HL-60 (cell line): Measurements from ENCODE around the gene MRGPRG.

Experiments used
- DNase-seq, 2 experiments: peaks; one replicate each; pipeline ENCODE4 v3.0.0-alpha.2; 2010 to 2020; ENCODE audit warnings: low read depth in 1 of 2, low spot score in 1 of 2
- H3K27ac ChIP-seq: fragments of 250-450 bp; sonication (Bioruptor Pico); replicated peaks from 2 replicates; pipeline ENCODE4 v1.5.1; 2020; ENCODE audit warnings: mild to moderate bottlenecking, moderate library complexity
- H3K27me3 ChIP-seq: fragments of 250-450 bp; sonication (Bioruptor Pico); 2 replicates; pipeline ENCODE4 v1.5.1; 2021; ENCODE audit warnings: mild to moderate bottlenecking, moderate library complexity; ENCODE audit not compliant: insufficient read depth, poor library complexity, severe bottlenecking
- H3K4me3 ChIP-seq: replicated peaks from 2 replicates; pipeline ENCODE4 v1.5.1; 2011; ENCODE audit warnings: mild to moderate bottlenecking, control low read depth, low read length; ENCODE audit not compliant: insufficient read depth
- GABPA ChIP-seq: IDR thresholded peaks from 2 replicates; pipeline ENCODE4 v1.6.1; 2012; ENCODE audit warnings: low read depth
- POLR2AphosphoS5 ChIP-seq: IDR thresholded peaks from 2 replicates; pipeline ENCODE4 v1.6.1; 2012; ENCODE audit warnings: low read depth
- SPI1 ChIP-seq: IDR thresholded peaks from 2 replicates; pipeline ENCODE4 v1.6.1; 2012; ENCODE audit warnings: low read depth, mild to moderate bottlenecking, borderline replicate concordance
- TF ChIP-seq, protein P1 (sequence below): IDR thresholded peaks from 2 replicates; pipeline ENCODE4 v1.6.1; 2012; ENCODE audit warnings: low read depth; ENCODE audit not compliant: insufficient replicate concordance
- TF ChIP-seq, protein P2 (sequence below): IDR thresholded peaks from one replicate; pipeline ENCODE4 v1.5.1; 2011; ENCODE audit warnings: low read length, control low read depth, inconsistent platforms; ENCODE audit not compliant: insufficient read depth

The MRGPRG gene

DNA sequence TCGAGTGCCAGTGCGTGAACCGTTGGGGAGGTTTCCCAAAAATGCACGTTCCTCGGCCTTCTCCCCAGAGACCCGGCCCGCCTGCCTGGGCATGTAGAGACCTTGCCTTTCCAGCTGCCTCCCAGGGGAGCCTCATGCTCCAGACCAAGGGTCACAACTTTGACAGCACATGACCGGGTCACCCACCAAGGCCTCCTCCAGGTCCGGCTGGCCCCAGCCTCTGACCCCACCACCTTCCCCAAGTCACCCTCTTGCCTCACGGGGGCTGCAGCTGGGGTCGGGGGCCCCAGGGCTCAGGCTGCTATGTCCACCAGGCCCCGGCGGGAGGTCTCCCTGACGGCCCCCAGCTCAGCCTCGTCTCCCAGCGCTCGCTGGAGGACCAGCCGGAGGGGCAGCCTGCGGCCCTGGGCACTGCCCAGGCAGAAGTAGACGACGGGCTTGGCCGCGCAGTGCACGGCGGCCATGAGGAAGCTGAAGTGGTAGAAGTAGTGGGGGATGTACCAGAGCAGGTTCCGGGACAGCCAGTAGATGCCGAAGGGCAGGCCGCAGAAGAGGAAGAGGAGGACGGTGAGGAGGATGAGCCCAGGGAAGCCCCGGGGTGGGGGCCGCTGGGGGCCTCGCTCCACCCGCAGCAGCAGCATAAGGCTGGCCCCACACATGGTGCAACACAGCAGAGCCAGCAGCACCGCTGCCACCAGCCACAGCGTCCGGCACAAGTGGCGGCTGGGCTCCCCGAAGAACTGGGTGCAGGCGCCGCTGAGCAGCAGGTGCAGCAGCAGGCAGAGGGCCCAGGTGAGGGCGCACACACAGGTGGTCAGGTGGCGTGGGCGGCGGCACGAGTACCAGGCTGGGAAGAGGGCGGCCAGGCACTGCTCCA is 9.2 kb upstream of the MRGPRG start:
- peaks cover 5% of the 10 kb centered on the region for H3K27me3 ChIP-seq
- peak overlapping the region; percentile 66 for H3K27ac ChIP-seq
- DNase-seq = peak; percentile 89 to 95
- peak overlapping the region; percentile 19 for H3K4me3 ChIP-seq
- TF ChIP-seq, protein P1, sequence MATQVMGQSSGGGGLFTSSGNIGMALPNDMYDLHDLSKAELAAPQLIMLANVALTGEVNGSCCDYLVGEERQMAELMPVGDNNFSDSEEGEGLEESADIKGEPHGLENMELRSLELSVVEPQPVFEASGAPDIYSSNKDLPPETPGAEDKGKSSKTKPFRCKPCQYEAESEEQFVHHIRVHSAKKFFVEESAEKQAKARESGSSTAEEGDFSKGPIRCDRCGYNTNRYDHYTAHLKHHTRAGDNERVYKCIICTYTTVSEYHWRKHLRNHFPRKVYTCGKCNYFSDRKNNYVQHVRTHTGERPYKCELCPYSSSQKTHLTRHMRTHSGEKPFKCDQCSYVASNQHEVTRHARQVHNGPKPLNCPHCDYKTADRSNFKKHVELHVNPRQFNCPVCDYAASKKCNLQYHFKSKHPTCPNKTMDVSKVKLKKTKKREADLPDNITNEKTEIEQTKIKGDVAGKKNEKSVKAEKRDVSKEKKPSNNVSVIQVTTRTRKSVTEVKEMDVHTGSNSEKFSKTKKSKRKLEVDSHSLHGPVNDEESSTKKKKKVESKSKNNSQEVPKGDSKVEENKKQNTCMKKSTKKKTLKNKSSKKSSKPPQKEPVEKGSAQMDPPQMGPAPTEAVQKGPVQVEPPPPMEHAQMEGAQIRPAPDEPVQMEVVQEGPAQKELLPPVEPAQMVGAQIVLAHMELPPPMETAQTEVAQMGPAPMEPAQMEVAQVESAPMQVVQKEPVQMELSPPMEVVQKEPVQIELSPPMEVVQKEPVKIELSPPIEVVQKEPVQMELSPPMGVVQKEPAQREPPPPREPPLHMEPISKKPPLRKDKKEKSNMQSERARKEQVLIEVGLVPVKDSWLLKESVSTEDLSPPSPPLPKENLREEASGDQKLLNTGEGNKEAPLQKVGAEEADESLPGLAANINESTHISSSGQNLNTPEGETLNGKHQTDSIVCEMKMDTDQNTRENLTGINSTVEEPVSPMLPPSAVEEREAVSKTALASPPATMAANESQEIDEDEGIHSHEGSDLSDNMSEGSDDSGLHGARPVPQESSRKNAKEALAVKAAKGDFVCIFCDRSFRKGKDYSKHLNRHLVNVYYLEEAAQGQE = no peak
- TF ChIP-seq SPI1 = peak; percentile 89
- TF ChIP-seq POLR2AphosphoS5 = peak; percentile 87
- TF ChIP-seq, protein P2, sequence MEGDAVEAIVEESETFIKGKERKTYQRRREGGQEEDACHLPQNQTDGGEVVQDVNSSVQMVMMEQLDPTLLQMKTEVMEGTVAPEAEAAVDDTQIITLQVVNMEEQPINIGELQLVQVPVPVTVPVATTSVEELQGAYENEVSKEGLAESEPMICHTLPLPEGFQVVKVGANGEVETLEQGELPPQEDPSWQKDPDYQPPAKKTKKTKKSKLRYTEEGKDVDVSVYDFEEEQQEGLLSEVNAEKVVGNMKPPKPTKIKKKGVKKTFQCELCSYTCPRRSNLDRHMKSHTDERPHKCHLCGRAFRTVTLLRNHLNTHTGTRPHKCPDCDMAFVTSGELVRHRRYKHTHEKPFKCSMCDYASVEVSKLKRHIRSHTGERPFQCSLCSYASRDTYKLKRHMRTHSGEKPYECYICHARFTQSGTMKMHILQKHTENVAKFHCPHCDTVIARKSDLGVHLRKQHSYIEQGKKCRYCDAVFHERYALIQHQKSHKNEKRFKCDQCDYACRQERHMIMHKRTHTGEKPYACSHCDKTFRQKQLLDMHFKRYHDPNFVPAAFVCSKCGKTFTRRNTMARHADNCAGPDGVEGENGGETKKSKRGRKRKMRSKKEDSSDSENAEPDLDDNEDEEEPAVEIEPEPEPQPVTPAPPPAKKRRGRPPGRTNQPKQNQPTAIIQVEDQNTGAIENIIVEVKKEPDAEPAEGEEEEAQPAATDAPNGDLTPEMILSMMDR = no peak
- TF ChIP-seq GABPA = peak; percentile 54; the same call in 1 of the 2 replicates

DNA sequence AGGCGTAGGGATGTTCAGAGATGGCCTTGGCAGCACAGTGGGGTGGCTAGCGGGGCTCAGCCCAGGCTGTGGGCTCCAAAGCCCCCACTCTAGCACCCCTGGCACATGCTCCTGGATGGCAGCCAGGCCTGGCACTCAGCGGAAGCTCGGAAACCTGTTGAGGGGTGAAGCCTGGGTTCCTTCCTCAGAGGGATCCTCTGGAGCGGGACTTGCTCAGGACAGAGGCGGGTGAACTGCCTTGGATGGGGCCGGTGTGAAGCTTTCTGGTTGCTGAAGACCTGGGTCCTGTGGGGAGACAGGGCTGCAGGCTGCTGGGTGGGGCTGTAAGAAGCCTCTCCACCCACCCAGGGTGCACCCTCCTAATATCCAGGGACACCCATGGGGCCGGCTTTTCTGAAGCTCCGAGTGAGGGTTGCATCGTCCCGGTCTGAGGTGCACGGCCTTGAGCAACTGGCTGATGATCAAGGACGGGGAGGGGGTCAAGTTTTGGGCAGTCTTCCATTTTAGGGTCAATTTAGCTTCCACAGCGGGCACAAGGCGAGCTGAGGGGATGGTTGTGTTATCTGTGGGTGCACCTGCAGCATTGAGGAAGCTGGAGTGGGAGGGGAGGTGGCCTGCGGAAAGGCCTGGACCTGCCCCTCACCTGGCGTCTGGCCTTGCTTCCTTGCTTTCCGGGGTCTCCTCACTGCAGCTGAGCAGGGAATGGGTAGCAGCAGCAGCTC is 8.4 kb upstream of the MRGPRG start:
- peak in 1 of 2 experiments; percentile 1 for DNase-seq
- no peak for TF ChIP-seq SPI1
- no peak for TF ChIP-seq POLR2AphosphoS5
- TF ChIP-seq GABPA = no peak
- TF ChIP-seq, protein P2 = no peak
- TF ChIP-seq, protein P1 = no peak

DNA sequence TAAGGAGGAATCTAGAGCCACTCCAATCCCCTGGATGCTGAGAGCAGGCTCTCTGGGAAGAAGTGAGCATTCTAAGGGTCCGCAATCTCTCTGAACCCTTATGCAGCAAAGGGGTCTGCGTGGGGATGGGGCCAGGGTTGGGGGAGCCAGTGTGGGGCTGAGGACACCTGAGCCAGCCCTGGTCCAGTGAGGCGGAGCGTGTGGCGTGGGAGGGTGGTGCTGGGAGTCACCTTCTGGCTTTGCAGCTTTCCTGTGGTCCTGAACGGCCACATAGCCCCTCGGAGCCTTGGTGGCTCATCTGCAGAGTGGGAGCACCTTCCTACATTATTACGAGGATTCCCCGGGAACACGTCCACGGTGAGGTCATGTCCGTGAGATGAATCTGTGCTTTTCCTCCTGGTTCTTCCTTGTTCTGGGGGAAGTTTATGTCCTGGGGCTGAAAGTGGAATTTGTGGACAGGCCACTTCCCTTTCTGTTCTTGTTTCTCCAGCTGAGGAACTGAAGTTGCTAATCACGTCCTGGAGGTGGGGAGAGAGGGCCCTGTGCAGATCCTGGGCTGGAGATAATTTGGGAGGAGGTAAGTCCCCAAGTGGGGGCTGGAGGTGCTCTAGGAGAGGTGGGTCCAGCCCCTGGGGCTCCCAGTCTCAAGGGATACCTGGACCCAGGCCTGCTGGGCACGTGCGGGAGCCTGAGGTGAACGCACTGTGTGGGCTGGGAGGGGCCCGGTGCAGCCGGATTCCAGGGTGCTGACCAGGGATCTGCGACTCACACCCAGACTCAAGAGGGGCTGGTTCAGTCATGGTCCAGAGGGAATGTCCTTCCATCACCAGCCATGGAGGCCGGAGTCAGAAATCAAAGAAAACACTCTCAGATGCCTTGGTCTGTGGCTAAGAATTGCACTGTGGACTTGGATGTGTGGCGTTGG is 7.5 kb upstream of the MRGPRG start:
- peak; percentile 52 to 78 for DNase-seq
- TF ChIP-seq SPI1 = peak; percentile 97
- TF ChIP-seq, protein P2 = no peak
- TF ChIP-seq, protein P1 = no peak
- no peak for TF ChIP-seq POLR2AphosphoS5
- no peak for TF ChIP-seq GABPA
- Histone ChIP-seq H3K4me3 (no peak overlapping the region), H3K27ac (no peak overlapping the region), H3K27me3 (peaks cover 5% of the 10 kb centered on the region)

More for the DNA sequence above, 8.4 kb upstream of the MRGPRG start:
- Histone ChIP-seq H3K4me3 (no peak overlapping the region), H3K27me3 (peaks cover 5% of the 10 kb centered on the region), H3K27ac (no peak overlapping the region)
